Measurements from ENCODE around the gene MS4A10.

MS4A10 gene

DNA sequence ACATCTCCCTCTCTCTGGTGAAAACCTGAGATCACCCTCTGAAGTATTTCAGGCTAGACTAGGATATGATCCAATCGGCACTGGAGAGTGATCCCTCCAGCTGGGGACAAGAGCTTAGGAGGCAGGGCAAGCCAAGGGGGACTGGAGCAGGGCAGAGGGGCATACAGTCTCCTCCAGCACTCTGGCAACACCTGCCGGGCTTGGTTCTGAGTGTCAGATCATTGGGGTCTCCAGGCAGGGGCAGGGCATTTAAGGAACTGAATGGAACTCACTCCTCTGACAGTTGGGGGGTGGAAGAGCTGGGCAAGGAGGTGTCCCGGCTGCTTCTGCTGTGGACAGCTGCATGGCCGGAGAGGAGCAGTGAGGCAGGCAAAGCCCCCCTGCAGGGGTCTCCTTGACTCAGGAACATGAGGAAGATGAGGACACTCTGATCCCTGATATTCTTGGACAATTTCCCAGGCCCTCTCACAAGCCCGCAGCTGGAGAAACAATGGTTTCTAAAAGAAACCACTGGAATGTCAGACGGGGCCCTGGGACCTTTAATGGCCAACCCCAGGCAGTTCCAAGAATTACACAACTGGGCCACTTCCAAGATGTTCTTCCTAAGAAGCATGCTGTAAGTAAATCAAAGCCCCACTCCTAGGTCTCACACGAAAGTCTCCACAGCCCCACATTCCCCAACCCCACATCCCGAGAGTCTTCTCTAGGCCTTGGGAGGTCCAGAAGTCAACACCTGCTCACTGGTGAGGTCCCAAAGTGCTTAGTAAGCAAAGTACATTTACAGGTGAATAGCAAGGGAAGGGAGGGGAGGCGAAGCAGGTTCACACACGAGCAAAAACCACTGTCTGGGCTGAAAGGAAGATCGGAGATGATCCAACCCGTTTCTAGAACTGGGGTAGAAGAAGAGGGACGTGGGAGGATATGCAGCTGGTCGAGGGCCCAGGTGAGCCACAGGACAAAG lies 55.6 kb downstream of the MS4A10 start:
- TF ChIP-seq GATA2 (IDR thresholded peaks at IDR 0.05; ENCODE audit: low read depth, low read length) (no peak), GATA3 (IDR thresholded peaks at IDR 0.05; ENCODE audit: low read depth, low read length) (no peak)

DNA sequence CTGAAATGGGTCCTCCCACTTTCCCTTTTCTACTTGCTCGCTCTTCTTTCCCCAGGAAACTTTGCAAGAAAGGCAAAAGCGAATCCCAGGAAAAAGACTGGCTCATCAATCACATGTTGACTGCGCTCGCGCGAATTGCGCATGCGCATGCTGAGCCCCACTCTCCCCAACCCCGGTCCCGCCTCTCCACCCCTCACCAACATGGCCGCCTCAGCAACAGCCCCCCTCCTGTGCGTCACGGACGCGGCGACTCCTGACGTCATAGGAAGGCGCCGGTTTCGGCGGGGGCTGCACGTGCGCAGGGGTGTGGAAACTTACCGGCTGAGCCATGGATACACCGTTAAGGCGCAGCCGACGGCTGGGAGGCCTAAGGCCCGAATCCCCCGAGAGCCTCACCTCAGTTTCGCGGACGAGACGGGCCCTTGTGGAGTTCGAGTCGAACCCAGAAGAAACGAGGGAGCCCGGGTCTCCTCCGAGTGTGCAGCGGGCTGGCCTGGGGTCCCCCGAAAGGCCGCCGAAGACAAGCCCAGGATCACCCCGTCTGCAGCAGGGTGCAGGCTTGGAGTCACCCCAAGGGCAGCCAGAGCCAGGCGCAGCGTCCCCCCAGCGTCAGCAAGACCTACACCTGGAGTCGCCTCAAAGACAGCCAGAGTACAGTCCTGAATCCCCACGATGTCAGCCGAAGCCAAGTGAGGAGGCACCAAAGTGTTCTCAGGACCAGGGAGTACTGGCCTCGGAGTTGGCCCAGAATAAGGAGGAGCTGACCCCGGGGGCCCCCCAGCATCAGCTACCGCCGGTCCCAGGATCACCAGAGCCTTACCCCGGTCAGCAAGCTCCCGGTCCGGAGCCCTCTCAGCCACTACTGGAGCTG lies 56.9 kb downstream of the MS4A10 start, which contains the start of gene CCDC86:
Gene CCDC86 (plus strand): TSS at position 317 of the 871 bp plus-strand sequence. CDS start 12 bp downstream, at position 329.
- TF ChIP-seq GATA2 (IDR thresholded peaks at IDR 0.05; ENCODE audit: low read depth, low read length) (no peak), GATA3 (IDR thresholded peaks at IDR 0.05; ENCODE audit: low read depth, low read length) (no peak)

DNA sequence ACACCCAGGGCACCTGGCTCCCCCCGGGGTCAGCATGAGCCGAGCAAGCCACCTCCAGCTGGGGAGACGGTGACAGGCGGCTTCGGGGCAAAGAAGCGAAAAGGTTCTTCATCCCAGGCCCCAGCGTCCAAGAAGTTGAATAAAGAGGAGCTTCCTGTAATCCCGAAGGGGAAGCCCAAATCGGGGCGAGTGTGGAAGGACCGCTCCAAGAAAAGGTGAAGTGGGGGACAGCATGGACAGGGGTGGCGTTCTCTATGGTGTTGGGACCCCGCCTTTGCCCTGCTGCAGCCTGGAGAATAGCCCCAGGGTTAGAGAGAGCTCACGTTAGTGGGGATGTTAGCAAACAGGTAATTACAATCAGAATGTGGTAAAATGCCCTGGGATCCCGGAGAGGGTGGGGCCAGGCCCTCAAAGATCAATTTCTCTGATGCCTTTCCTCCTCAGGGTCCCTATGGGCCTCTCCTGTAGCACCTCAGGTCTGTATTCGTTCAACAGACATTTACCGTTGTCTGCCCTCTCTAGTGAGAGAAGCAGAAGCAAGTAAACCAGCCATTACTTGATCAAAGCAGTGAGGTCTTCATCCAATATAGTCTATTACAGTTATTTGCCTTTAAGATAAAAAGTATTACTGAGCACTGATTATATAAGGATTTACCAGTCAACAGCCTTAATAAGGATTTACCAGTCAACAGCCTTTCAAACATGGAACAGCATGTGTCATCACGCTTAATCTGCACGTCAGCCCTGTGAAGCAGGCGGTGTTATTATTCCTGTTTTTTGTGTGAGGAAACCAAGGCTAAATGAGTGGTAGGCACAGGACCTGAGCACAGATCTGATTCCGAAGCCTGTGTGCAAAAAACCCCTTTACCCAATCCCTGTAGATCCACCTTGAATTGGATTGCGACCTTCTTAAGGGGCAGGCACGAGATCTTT lies 57.8 kb downstream of the MS4A10 start:
- TF ChIP-seq GATA2 (IDR thresholded peaks at IDR 0.05; ENCODE audit: low read depth, low read length): no peak
- no peak for TF ChIP-seq GATA3 (IDR thresholded peaks at IDR 0.05; ENCODE audit: low read depth, low read length)

DNA sequence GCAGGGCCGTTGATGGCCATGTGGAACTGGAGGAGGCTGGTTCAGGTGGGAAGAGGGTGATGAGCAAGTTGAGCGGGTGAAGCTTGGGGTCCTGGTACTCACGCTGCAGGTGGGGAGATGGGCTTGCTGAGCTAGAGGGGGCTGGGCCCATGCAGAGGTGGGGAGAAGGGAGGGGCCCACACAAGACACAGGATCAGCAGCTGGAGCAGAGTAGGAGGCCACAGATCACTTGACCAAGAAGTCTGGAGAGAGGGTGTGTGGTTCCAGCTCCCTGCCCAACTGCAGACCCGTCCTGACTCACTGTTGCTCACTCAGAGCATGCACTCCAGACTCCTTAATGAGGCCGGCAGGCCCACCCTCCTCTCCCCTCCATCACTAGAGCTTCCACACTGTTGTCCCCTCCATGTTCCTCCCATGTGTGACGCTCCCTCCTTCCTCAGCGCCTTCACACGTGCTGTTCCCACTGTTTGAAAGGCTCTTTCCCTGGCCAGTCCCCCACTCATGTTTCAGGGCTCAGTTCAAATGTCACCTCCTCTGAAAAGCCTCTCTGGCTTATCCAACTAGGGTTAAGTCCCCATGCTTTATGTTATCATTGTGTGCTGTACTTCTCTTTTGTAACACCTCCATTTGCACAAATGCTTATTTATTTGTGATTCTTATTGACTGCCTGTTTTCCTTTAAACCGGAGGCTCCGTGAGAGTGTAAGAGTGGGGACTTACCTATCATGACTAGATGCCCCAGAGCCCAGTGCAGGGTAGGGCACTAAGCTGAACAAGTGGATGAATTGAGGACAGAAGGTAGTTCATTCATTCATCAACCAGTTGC lies 59.1 kb downstream of the MS4A10 start:
- TF ChIP-seq GATA2 (IDR thresholded peaks at IDR 0.05; ENCODE audit: low read depth, low read length) (no peak), GATA3 (IDR thresholded peaks at IDR 0.05; ENCODE audit: low read depth, low read length) (no peak)

DNA sequence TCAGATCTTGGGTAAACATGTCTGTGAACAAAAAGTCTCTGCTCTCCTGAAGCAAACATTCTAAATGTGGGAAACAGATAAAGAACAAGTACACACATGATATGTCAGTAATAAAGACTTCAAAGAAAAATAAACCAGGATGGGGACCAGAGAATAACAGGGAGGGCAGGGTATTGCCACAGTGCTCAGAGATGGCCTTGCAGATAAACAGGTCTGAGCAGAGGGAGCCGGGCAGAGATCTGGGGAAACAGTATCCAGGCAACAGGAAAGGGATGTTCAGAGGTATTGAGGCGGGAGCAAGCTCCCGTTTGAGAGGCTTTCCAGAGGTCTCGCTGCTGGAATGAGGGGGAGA lies 59.7 kb downstream of the MS4A10 start:
- TF ChIP-seq GATA2 (IDR thresholded peaks at IDR 0.05; ENCODE audit: low read depth, low read length) (peak; percentile 92), GATA3 (IDR thresholded peaks at IDR 0.05; ENCODE audit: low read depth, low read length) (no peak; the same call in 1 of the 2 replicates)

DNA sequence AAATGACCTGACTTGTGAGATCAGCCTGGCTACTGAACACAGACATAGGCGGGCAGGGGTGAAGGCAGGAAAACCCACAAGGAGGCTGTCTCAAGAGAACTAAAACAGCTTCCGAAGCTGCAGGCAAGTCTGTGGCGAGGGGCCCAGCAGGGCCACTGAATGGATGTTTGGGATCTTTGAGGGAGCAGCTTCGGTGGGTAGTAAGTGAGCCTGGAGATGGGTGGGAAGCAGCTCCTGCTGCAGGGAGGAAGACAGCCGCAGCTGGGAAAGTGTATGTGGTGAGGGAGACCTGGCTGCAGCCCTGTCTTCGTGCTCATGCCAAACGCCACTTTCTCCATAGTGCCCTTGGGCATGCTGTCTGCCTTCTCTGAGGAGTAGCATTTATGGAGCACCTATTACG lies 60.2 kb downstream of the MS4A10 start:
- TF ChIP-seq GATA2 (IDR thresholded peaks at IDR 0.05; ENCODE audit: low read depth, low read length): no peak
- TF ChIP-seq GATA3 (IDR thresholded peaks at IDR 0.05; ENCODE audit: low read depth, low read length): no peak

DNA sequence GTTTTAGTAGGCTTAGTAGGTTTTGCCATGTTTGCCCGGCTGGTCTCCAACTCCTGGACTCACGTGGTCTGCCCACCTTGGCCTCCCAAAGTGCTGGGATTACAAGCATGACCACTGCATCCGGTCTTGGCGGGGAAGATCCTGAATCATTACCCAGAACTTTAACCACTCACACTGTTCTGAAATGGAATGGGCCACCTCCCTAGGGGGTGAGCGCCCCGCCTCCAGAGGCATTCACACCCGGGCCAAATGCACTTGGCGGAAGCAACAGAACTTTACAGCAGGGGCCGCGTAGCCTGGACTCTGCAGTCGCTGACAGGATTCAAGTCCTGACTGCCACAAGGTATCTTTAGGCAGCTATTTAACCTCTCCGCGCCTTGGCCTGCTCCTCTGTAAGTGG lies 62.1 kb downstream of the MS4A10 start:
- TF ChIP-seq GATA2 (IDR thresholded peaks at IDR 0.05; ENCODE audit: low read depth, low read length): no peak
- no peak for TF ChIP-seq GATA3 (IDR thresholded peaks at IDR 0.05; ENCODE audit: low read depth, low read length)

DNA sequence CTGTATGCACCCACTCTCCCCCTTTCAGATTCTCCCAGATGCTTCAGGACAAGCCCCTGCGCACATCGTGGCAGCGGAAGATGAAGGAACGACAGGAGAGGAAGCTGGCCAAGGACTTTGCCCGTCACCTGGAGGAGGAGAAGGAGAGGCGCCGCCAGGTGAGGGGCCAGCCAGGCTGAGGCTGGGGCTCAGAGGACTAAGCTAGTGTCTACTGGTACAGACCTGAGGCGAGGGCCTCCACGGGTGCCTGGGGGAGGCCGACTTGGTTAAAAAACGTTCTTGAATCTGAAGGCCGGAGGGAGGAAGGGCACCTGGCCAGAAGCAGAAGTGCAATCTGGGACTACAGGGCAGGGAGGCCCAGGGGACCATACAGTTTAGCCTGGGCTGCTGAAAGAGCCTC lies 62.8 kb downstream of the MS4A10 start:
- no peak for TF ChIP-seq GATA3 (IDR thresholded peaks at IDR 0.05; ENCODE audit: low read depth, low read length)
- TF ChIP-seq GATA2 (IDR thresholded peaks at IDR 0.05; ENCODE audit: low read depth, low read length): no peak

DNA sequence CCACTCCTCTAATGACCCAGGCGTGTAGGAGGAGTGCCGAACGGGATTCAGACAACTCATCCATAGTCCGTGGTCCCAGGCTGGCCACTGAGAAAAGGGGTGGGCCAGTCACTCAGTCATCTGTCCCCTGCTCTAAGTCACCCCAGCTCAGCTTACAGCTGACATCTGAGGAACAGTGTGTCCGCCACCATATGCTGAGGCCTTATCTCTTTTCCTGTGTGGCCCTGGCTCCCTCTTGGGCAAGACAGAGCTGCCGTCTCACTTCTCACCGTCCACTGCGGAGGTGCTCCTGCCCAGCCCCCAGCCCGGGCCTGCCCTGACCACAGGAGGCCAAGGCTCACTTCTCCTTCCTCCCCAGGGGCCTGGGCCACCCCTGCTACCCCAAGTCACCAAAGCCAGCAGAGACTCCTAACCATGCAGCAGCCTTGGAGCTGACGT lies 63.6 kb downstream of the MS4A10 start:
- no peak for TF ChIP-seq GATA2 (IDR thresholded peaks at IDR 0.05; ENCODE audit: low read depth, low read length)
- no peak for TF ChIP-seq GATA3 (IDR thresholded peaks at IDR 0.05; ENCODE audit: low read depth, low read length)

DNA sequence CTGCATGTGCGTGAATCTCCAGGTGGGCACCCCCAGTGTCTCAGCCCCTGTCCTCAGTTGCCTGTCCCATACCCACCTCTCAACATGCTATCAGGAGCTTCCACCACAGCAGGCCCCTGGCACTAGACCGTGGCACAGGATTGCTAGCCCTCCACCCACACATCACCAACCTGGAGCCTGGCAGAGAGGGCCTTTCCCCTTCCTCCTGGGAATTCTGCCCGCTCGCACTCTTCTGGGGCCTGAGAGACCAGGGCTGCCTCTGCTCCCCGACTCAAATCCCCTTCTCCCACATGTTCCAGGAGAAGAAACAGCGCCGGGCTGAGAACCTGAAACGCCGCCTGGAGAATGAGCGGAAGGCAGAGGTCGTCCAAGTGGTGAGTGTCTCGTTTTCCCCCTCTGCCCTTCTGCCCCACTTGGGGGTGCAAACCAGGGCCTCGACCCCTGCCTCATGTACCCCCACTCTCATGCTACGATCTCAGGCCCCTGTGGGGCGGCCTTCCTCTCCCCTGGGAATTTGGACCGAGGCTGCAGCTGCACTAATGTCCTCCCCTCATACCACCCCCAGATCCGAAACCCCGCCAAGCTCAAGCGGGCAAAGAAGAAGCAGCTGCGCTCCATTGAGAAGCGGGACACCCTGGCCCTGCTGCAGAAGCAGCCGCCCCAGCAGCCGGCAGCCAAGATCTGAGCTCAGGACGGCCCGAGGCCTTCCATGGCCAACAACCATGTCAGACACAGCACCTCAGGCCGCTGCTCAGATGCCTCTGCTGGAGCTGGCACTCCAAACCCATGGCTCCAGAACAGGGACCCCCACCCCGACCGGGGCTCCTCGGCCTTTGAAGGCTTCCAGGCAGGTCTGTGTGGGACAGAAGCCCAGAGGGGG lies 64.7 kb downstream of the MS4A10 start:
- TF ChIP-seq GATA2 (IDR thresholded peaks at IDR 0.05; ENCODE audit: low read depth, low read length) (no peak), GATA3 (IDR thresholded peaks at IDR 0.05; ENCODE audit: low read depth, low read length) (no peak)

Measured in SH-SY5Y (cell line).